Epidermal melanocyte (primary cell): ENCODE results near the gene DPP9.
A peak's percentile ranks its signal among the peaks of the same experiment; 100 is the strongest.
"Not testable (repeated sequence)": the region's sequence is repeated elsewhere in the genome, so short reads cannot be mapped to it uniquely, and the experiment has no call there.

Source experiments
- DNase-seq: peaks from one replicate; pipeline ENCODE4 v3.0.0; 2011; ENCODE audit warnings: low spot score; ENCODE audit not compliant: insufficient read length

The DPP9 gene

GRCh38 chr19:4723595-4724514, at the start of gene DPP9:
DPP9 (minus strand) TSS chr19:4723842; CDS start chr19:4719906, 3,936 bp downstream.
- peak; percentile 99 for DNase-seq

DNA sequence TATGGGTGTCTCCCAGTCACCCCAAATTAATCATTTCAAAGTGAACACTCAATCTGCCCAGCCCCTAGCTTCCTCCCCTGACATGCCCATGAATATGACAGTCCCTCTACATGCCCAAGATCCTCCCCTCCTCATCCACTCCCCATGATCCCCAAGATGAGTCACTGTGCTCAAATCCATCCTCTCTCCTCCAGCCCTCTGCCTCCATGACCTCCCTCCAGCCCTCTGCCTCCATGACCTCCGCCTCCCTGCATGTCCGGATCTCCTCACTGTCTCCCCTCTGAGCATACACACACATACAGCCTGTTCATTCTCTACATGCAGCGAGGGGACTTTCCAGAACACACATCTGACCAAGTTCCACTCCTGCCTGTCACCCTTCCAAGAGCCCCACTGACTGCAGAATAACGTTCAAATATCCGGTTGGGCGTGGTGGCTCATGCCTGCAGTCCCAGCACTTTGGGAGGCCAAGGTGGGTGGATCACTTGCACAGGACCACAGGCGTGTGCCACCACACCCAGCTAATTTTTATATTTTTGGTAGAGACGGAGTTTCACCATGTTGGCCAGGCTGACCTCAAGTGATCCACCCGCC, 49.5 kb upstream of the DPP9 start:
- no peak for DNase-seq

- no peak for DNase-seq
These were observed 48.9 kb upstream of the DPP9 start for GRCh38 chr19:4772566-4772965.

- peak; percentile 82 for DNase-seq
These were observed 45.5 kb upstream of the DPP9 start for GRCh38 chr19:4768934-4769777.

GRCh38 chr19:4764393-4764660, 40.7 kb upstream of the DPP9 start:
- DNase-seq: no peak

DNA sequence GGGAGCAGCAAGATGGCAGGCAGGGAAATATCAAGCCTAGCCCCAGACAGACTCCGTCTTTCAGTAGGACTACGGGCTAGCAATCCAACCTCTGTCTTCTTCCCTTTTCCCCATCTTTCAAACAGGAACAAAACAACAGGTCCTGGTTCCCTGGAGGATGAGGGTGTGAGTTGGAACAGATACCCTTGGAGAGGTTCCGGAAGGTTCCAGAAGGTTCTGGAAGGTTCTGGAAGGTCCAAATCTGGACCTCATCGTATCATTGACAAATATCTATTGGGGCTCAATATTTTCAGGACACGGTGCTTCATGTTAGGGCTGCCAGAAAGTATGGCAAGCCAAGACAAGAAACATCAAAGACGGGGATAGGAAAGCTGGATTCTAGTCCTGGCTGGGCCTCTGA, 39.4 kb upstream of the DPP9 start:
- no peak for DNase-seq

GRCh38 chr19:4760285-4760650, 36.6 kb upstream of the DPP9 start:
- DNase-seq: no peak

GRCh38 chr19:4759388-4760284, 36.0 kb upstream of the DPP9 start:
- DNase-seq: peak; percentile 97

DNA sequence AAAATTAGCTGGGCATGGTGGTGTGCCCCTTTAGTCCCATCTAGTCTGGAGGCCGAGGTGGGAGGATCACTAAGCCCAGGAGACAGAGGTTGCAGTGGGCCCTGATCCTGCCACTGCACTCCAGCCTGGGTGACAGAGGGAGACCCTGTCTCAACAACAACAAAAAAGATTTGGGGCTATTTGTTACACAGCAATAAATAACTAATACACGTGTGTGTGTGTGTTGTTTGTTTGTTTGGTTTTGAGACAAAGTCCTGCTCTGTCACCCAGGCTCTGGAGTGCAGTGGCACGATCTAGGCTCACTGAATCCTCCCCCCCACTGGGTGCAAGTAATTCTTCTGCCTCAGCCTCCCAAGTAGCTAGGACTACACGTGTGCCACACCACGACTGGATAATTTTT, 35.0 kb upstream of the DPP9 start:
- DNase-seq: no peak

DNA sequence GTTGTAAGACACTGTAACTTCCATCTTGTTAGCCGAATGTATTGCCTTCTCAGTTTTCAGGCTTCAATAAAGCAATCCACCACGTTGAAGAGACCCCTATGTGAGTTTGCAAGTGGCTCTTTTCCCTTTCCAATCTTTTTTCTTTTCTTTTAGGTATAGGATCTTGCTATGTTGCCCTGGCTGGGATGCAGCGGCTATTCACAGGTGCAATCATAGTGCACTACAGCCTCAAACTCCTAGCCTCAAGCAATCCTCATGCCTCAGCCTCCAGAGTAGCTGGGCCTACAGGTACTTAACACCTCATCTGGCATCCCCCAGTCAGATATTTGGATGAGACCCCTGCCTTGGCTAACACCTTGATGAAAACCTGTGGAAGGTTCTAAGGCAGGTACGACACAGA, 34.4 kb upstream of the DPP9 start:
- no peak for DNase-seq

GRCh38 chr19:4755459-4755858, 31.8 kb upstream of the DPP9 start:
- no peak for DNase-seq

- DNase-seq: no peak
These were observed 30.6 kb upstream of the DPP9 start for GRCh38 chr19:4754248-4754647.

DNA sequence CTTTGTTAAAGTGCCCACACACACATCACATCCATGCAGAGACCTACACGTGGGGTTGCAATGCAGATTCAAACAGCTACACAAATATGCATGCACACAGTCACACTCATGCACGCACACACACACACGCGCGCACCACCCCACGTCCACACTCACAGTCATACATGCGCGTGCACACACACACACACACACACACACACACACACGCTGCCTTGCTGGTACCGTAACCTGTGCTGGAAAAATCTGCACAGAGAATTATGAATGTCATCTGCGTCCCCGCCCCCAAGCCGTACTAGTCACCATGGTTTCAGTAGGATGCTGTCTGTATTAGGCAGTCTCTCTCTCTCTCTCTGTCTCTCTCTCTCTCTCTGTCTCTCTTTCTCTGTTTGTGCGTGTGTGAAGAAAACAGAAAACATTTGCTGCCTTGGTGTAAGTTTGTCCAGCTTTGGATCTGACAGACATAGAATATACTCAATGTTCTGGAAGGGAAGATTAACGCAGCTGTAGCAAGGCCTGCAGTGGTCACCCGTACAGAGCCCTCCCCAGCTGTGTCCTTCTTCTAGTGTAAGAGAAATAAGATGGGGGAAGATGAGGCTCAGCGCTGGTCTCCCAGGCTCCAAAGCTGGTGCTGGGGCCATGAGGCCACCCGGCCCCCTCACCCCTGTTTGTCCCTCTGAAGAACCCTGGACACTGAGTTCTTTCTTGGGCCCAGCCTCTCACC, 26.4 kb upstream of the DPP9 start:
- DNase-seq: no peak

DNA sequence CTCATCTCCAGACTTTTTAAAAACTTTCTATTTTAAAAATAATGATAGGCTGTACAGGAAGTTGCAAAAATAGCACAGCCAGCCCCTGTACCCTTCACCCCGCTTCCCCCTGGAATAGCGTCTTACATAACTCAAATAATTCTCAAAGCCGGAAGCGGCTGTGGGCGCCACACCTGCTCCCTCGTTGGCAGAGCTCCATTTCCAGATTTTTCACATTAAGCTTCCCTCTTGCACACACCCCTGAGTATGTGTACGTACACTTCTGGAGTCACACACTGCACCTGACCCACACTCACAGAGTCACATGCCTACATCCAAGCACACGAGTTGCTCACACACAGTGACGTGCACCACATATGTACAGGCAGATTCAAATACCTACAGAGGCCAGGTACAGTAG, 24.9 kb upstream of the DPP9 start:
- no peak for DNase-seq

DNA sequence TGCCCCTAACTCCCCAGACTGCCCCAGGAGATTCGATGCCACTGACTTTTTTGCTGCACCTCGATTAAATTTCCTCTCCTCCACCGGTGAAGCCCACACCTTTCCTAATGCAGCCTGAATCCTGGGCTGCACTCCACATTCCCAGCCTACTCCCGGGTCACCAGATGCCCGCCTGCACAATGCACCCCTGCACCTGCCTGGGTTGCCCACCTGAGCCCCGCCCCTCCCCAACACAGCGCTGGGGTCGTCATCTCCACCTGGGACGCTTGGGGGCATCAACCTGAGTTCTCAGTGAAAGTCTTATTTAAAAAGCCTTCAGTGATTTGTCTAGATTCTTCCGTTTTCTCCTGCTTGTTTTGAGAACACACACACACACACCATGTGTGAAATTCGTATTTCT, 24.5 kb upstream of the DPP9 start:
- no peak for DNase-seq

- no peak for DNase-seq
These were observed 22.3 kb upstream of the DPP9 start for GRCh38 chr19:4745986-4746385.

GRCh38 chr19:4745175-4745574, 21.5 kb upstream of the DPP9 start:
- not testable (repeated sequence) for DNase-seq

- DNase-seq: no peak
These were observed 21.0 kb upstream of the DPP9 start for GRCh38 chr19:4744451-4745174.

DNA sequence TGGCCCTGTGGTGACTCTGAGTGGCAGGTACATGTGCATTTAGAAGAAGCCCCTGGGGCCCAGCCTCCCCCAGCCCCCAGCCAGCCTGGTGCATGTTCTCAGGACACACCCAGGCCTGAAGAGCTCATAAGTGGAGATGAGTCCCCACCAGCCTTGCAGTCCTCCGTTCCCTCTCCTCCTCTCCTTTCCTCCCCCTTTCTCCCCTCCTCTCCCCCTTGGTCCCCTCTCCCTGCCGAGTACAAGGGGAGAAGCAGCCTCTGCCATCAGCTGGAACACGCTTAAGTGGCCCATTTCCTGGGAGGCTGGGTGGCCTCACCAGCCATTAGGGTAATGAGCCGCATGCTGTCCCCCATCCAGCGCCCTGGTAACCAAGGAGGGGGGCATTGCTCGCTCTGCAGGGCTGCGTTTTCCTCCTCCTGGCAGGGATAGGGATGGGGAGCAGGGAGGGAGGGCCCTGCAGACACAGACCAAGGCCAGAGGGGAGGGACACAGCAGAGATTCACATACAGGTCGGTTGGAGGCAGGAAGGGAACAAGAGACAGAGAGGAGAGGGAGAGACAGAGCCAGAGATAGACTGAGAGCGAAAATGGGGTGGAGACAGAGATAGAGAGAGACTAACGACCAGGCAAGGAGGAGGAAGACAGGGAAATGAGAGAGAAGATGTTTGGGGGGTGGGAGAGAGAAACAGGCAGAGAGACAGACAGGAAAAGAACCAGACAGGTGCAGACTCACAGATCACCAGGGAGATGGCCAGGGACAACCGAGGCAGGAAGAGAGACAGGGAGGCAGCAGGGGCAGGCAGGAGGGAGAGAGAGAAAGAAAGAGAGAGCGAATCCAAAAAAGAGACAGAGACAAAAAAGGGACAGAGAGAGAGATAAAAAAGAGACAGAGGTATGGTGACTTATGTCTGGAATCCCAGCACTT, 19.3 kb upstream of the DPP9 start:
- DNase-seq: no peak
